Esophagus muscularis mucosa (tissue), 4 donors: ENCODE data around the gene CRYBG2. TPM values are rescaled to one million over a fixed set of nuclear protein-coding genes. Genes with fewer than 3 reads are reported as not detected.

ENCODE experiments used
- DNase-seq: peaks from one replicate; pipeline ENCODE4 v3.0.0-alpha.2; 2017; ENCODE audit errors: extremely low spot score
- H3K27ac ChIP-seq, 4 donors: fragments of 200-600 bp; sonication (generic); replicated peaks in 1 of 4; 1 replicate in 3 of 4; 2 replicates in 1 of 4; pipeline ENCODE4 v1.5.1; 2016 to 2019; ENCODE audit warnings: mild to moderate bottlenecking in 1 of 4
- H3K27me3 ChIP-seq, 4 donors: fragments of 200-600 bp; sonication (generic); one replicate each; pipeline versions ENCODE4 v1.5.1 to v1.6.0; 2016 to 2019
- H3K36me3 ChIP-seq, 4 donors: fragments of 200-600 bp; sonication (generic); one replicate each; pipeline ENCODE4 v1.5.1; 2016 to 2019
- H3K4me1 ChIP-seq, 4 donors: fragments of 200-600 bp; sonication (generic); one replicate each; pipeline ENCODE4 v1.5.1; 2016 to 2019
- H3K4me3 ChIP-seq, 4 donors: fragments of 200-600 bp; sonication (generic); 1 replicate in 2 of 4; 2 replicates in 2 of 4; pipeline ENCODE4 v1.5.1; 2016 to 2019; ENCODE audit warnings: mild to moderate bottlenecking in 4 of 4, moderate library complexity in 1 of 4
- H3K9me3 ChIP-seq, 4 donors: fragments of 200-600 bp; sonication (generic); 1 replicate in 3 of 4; 2 replicates in 1 of 4; pipeline ENCODE4 v1.5.1; 2016 to 2019
- EP300 ChIP-seq: sonication (generic); formaldehyde crosslinking; IDR thresholded peaks from one replicate; pipeline ENCODE4 v1.6.1; 2017; ENCODE audit warnings: antibody characterized with exemption
- POLR2A ChIP-seq: fragments of 450-650 bp; IDR thresholded peaks from one replicate; pipeline ENCODE4 v1.6.1; 2017; ENCODE audit warnings: antibody characterized with exemption, moderate library complexity, mild to moderate bottlenecking, low read depth
- POLR2AphosphoS5 ChIP-seq, 2 donors: sonication (generic); formaldehyde crosslinking; IDR thresholded peaks; one replicate each; pipeline ENCODE4 v1.6.1; 2017; ENCODE audit warnings: antibody characterized with exemption in 2 of 2
- WGBS: methylation state at CpG from one replicate; pipeline ENCODE4 v1.1.5; 2018; 5-methylcytosine and 5-hydroxymethylcytosine counted together
- intact Hi-C: fragments of 100-400 bp; cut with DNase I; formaldehyde crosslinking; loops from one replicate; pipeline ENCODE4 v1.15.1; 2023
- total RNA-seq, 4 donors: library from RNA; depleted of rRNA; stranded (reverse); fragments of >200 nt; gene quantifications; one replicate each; pipeline versions ENCODE4 v1.1.0 to v1.2.1, GENCODE V29; 2016
- TF ChIP-seq, protein P1 (sequence below), 3 experiments: fragments of 200-600 bp in 2 of 3; fragments of 450-650 bp in 1 of 3; sonication (generic) in 2 of 3; IDR thresholded peaks; one replicate each; pipeline ENCODE4 v1.5.1; 2017 to 2019; ENCODE audit warnings: antibody characterized with exemption in 3 of 3, mild to moderate bottlenecking in 2 of 3, moderate library complexity in 1 of 3

Gene CRYBG2
- total RNA-seq, 4 donors from 2014 or later = 0.42 to 0.86 TPM; not detected in 2

- H3K36me3 ChIP-seq = peaks cover 0 to 70% (median 9%) of the 10 kb centered on the region in 4 donors
- no peak for DNase-seq
- peak overlapping the region; percentile 89 to 98 (median 94) for H3K27ac ChIP-seq
- TF ChIP-seq EP300 = no peak
- no peak for TF ChIP-seq POLR2AphosphoS5 (IDR thresholded peaks at IDR 0.05)
- TF ChIP-seq, protein P1, sequence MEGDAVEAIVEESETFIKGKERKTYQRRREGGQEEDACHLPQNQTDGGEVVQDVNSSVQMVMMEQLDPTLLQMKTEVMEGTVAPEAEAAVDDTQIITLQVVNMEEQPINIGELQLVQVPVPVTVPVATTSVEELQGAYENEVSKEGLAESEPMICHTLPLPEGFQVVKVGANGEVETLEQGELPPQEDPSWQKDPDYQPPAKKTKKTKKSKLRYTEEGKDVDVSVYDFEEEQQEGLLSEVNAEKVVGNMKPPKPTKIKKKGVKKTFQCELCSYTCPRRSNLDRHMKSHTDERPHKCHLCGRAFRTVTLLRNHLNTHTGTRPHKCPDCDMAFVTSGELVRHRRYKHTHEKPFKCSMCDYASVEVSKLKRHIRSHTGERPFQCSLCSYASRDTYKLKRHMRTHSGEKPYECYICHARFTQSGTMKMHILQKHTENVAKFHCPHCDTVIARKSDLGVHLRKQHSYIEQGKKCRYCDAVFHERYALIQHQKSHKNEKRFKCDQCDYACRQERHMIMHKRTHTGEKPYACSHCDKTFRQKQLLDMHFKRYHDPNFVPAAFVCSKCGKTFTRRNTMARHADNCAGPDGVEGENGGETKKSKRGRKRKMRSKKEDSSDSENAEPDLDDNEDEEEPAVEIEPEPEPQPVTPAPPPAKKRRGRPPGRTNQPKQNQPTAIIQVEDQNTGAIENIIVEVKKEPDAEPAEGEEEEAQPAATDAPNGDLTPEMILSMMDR (IDR thresholded peaks at IDR 0.05) = no peak
- no peak for TF ChIP-seq POLR2A
- H3K27me3 ChIP-seq = no peaks in the 10 kb centered on the region
- intact Hi-C loops = no loop called here
- peaks cover 62 to 73% (median 69%) of the 10 kb centered on the region in 4 donors for H3K4me1 ChIP-seq
- no peaks in the 10 kb centered on the region for H3K9me3 ChIP-seq
- WGBS = 64% methylated on average over 1 of the region's 1 CpG
- no peak overlapping the region for H3K4me3 ChIP-seq
Observed at GRCh38 chr1:26277719-26278118, 76.2 kb downstream of the CRYBG2 start.

GRCh38 chr1:26277261-26277661 lies 76.7 kb downstream of the CRYBG2 start:
- Histone ChIP-seq H3K27me3 (no peaks in the 10 kb centered on the region), H3K36me3 (peaks cover 0 to 68% (median 10%) of the 10 kb centered on the region in 4 donors), H3K9me3 (no peaks in the 10 kb centered on the region), H3K4me1 (peaks cover 57 to 68% (median 67%) of the 10 kb centered on the region in 4 donors), H3K4me3 (no peak overlapping the region), H3K27ac (peak overlapping the region; percentile 89 to 98 (median 94))
- DNase-seq = no peak
- TF ChIP-seq, protein P1 (IDR thresholded peaks at IDR 0.05) = no peak
- TF ChIP-seq EP300 (no peak), POLR2A (no peak), POLR2AphosphoS5 (IDR thresholded peaks at IDR 0.05) (no peak)
- WGBS = 82% methylated on average over 3 of the region's 3 CpGs
- intact Hi-C loops = no loop called here

GRCh38 chr1:26276432-26276838 lies 77.5 kb downstream of the CRYBG2 start:
- no peak for TF ChIP-seq EP300
- TF ChIP-seq POLR2AphosphoS5 (IDR thresholded peaks at IDR 0.05) = no peak
- no peak for TF ChIP-seq POLR2A
- TF ChIP-seq, protein P1 (IDR thresholded peaks at IDR 0.05) = no peak
- intact Hi-C loops = no loop called here
- no peaks in the 10 kb centered on the region for H3K9me3 ChIP-seq
- no peak for DNase-seq
- peaks cover 49 to 60% (median 60%) of the 10 kb centered on the region in 4 donors for H3K4me1 ChIP-seq
- H3K36me3 ChIP-seq = peaks cover 0 to 68% (median 18%) of the 10 kb centered on the region in 4 donors
- 92% methylated on average over 2 of the region's 2 CpGs for WGBS
- no peaks in the 10 kb centered on the region for H3K27me3 ChIP-seq
- no peak overlapping the region for H3K4me3 ChIP-seq
- H3K27ac ChIP-seq = peak overlapping the region; percentile 85 to 96 (median 91)

DNA sequence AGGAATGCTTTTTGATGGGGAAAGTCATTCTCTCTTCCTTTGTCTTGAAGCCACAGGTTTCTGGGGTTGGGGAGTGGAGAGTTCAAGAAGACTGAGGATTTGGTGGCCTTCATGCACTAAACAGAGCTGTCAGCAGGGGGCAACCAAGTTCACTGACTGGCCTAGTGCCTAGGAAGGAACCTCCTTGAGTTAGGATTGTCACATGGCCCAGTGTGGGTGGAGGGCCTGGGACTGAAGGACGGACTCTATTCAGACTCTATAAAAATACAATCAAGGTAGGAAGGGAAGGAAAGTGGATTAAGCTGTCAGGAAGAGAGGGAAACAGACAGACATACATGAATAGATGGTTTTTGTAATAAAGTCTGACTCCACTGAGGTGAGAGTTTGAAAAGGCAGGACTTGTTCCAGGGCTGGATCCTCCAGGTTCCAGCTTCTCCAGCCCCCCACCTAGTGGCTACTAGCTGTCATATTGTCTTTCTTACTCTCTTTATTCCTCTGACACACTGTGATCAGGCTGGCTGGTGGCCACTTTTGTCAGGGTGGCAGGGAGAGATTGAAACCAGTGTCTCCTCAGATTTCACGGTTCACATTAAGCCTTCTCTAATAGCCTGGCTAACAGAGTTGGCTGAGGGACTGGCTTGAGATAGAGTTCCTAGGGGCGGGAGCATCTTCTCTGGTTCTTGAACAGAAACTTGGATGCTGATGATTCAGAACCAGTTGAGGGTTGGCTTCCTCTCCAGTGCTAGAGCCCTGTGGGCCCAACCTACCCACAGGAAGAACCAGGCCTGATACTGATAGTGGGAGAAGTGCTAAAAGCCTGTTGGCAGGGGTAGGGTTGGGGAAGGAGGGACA lies 78.1 kb downstream of the CRYBG2 start:
- WGBS = 14% methylated on average over 3 of the region's 3 CpGs
- Histone ChIP-seq H3K4me3 (peak overlapping the region in 1 of 4 donors; percentile 1), H3K27me3 (no peaks in the 10 kb centered on the region), H3K27ac (peak overlapping the region; percentile 85 to 96 (median 91)), H3K9me3 (no peaks in the 10 kb centered on the region), H3K4me1 (peaks cover 43 to 54% (median 53%) of the 10 kb centered on the region in 4 donors), H3K36me3 (peaks cover 0 to 68% (median 22%) of the 10 kb centered on the region in 4 donors)
- TF ChIP-seq, protein P1 (IDR thresholded peaks at IDR 0.05) = peak; percentile 80 to 95 (median 84)
- peak; percentile 55 to 77 for TF ChIP-seq POLR2AphosphoS5 (IDR thresholded peaks at IDR 0.05)
- no peak for TF ChIP-seq POLR2A
- no peak for TF ChIP-seq EP300
- DNase-seq = peak; percentile 95
- intact Hi-C loops = loop anchor here (1.0 kb wide), 1 partner anchor 45 kb away; no protein-coding TSS in a partner anchor
